SJSA1 (cell line): Measurements from ENCODE around the gene IFT81. TPM values are rescaled to one million over a fixed set of nuclear protein-coding genes. Genes with fewer than 3 reads are reported as not detected.
A peak's percentile ranks its signal among the peaks of the same experiment; 100 is the strongest.
"Not testable (repeated sequence)": the region's sequence is repeated elsewhere in the genome, so short reads cannot be mapped to it uniquely, and the experiment has no call there.

ENCODE experiments used
- DNase-seq, 2 experiments: peaks; one replicate each; pipeline ENCODE4 v3.0.0-alpha.2; 2015 to 2020; ENCODE audit warnings: low spot score in 2 of 2, low read depth in 1 of 2
- H3K27ac ChIP-seq: fragments of 250-450 bp; sonication (Bioruptor Pico); 2 replicates; pipeline ENCODE4 v1.5.1; 2020; ENCODE audit warnings: mild to moderate bottlenecking, moderate library complexity
- H3K27me3 ChIP-seq: fragments of 250-450 bp; sonication (Bioruptor Pico); replicated peaks from 2 replicates; pipeline ENCODE4 v1.5.1; 2020; ENCODE audit warnings: mild to moderate bottlenecking, moderate library complexity
- H3K36me3 ChIP-seq: fragments of 250-450 bp; sonication (Bioruptor Pico); 2 replicates; pipeline ENCODE4 v1.5.1; 2020; ENCODE audit warnings: mild to moderate bottlenecking
- H3K4me1 ChIP-seq: fragments of 250-450 bp; sonication (Bioruptor Pico); replicated peaks from 2 replicates; pipeline ENCODE4 v1.6.1; 2021; ENCODE audit warnings: mild to moderate bottlenecking
- H3K4me3 ChIP-seq: fragments of 250-450 bp; sonication (Bioruptor Pico); 2 replicates; pipeline ENCODE4 v1.5.1; 2020; ENCODE audit warnings: mild to moderate bottlenecking
- H3K9me3 ChIP-seq: fragments of 250-450 bp; sonication (Bioruptor Pico); replicated peaks from 2 replicates; pipeline ENCODE4 v1.5.1; 2020; ENCODE audit warnings: mild to moderate bottlenecking
- total RNA-seq: library from RNA; depleted of rRNA; stranded (reverse); fragments of >200 nt; shearing (Covaris generic); gene quantifications from 2 replicates; pipeline ENCODE4 v1.2.3, GENCODE V29; 2014; rRNA removed

IFT81 gene, protein sequence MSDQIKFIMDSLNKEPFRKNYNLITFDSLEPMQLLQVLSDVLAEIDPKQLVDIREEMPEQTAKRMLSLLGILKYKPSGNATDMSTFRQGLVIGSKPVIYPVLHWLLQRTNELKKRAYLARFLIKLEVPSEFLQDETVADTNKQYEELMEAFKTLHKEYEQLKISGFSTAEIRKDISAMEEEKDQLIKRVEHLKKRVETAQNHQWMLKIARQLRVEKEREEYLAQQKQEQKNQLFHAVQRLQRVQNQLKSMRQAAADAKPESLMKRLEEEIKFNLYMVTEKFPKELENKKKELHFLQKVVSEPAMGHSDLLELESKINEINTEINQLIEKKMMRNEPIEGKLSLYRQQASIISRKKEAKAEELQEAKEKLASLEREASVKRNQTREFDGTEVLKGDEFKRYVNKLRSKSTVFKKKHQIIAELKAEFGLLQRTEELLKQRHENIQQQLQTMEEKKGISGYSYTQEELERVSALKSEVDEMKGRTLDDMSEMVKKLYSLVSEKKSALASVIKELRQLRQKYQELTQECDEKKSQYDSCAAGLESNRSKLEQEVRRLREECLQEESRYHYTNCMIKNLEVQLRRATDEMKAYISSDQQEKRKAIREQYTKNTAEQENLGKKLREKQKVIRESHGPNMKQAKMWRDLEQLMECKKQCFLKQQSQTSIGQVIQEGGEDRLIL
- 9.8 and 10.6 TPM in 2 replicates for total RNA-seq

DNA sequence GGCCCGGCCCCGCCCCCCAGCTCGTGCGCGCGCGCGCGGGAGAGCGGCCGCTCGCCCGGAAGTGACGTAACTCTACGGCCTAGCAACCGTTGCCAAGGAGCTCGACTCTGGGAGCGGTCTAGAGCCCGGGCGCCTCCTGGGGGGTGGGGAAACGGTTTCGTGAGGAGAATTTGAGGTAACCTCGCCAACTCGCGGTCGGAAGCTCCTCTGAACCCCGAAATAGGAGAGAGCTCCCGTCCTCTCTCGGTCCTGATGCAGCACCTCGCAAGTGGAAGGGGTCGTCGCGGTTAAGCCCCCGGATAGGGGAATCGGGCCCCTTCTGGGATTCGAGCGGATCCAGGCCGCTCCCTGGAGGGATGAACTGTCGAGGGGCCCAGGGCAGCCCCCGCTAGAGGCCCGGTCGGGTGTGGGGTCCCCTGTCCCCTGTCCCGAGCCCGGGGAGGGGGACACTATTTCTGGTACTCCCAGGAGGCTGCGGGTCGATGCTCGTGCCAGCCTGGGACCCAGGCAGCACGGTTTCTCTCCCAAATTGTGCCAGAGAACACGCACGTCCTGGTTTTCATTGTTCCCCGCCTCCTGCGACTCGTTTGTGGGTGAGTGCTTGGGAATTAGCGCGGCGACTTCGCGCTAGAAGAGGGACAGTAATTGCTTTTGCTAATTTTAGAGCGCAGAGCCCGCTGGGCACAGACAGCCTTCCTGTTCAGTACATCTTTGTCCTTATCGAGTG, at the start of gene IFT81:
IFT81 (plus strand) TSS at position 89 of the 727 bp plus-strand sequence. CDS start 3,024 bp downstream, outside the sequence.
- H3K27ac ChIP-seq = peak within 1 kb of the TSS; percentile 90
- H3K4me1 ChIP-seq = peaks cover 7% of the 10 kb centered on the region
- peak within 1 kb of the TSS; percentile 78 for H3K4me3 ChIP-seq
- DNase-seq = peak; percentile 88 to 95
- peaks cover 10% of the 10 kb centered on the region; the same call in 1 of the 2 replicates for H3K36me3 ChIP-seq
- H3K9me3 ChIP-seq = no peaks in the 10 kb centered on the region
- 0 out of 2 replicates have a peak, but pooled peaks cover 2% of the 10 kb centered on the region for H3K27me3 ChIP-seq

DNA sequence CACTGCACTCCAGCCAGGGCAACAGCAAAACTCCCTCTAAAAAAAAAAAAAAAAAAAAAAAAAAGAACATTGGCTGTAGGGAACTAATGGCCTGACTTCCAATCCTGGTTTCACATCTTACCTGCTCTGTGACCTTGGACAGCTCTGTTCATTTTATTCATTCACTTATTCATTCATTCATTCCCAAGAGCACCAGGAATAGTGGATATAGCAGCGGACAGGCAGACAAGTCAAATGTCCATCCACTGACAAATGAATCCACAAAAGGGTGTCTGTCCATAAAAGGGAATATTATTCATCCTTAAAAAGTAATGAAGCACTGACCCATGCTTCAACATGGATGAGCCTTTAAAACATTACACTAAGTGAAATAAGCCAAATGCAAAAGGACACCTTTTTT, 48.3 kb upstream of the IFT81 start:
- Histone ChIP-seq H3K36me3 (no peaks in the 10 kb centered on the region), H3K4me3 (no peak overlapping the region), H3K27ac (no peak overlapping the region), H3K4me1 (peaks cover 14% of the 10 kb centered on the region), H3K9me3 (no peaks in the 10 kb centered on the region), H3K27me3 (no peaks in the 10 kb centered on the region)
- DNase-seq = no peak

DNA sequence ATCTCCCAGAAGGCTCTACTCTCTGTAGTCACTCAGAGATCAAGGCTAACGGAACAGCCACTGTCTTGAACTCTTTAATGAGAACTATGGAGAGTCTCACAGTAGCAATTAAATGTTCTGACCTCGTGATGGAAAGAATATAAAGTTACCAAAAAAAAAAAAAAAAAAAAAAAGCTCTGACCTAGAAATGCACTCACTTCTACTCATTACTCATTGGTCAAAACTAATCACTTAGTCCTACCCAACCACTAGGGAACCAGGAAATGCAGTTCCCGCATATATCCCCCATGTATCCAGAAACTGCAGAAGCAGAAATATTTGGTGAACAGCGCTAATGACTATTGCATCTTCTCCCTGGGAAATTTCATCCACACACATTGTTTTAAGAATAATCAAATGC, 46.4 kb upstream of the IFT81 start:
- Histone ChIP-seq H3K27ac (no peak overlapping the region), H3K4me3 (no peak overlapping the region), H3K9me3 (no peaks in the 10 kb centered on the region), H3K4me1 (peaks cover 14% of the 10 kb centered on the region), H3K27me3 (no peaks in the 10 kb centered on the region), H3K36me3 (no peaks in the 10 kb centered on the region)
- DNase-seq = no peak

DNA sequence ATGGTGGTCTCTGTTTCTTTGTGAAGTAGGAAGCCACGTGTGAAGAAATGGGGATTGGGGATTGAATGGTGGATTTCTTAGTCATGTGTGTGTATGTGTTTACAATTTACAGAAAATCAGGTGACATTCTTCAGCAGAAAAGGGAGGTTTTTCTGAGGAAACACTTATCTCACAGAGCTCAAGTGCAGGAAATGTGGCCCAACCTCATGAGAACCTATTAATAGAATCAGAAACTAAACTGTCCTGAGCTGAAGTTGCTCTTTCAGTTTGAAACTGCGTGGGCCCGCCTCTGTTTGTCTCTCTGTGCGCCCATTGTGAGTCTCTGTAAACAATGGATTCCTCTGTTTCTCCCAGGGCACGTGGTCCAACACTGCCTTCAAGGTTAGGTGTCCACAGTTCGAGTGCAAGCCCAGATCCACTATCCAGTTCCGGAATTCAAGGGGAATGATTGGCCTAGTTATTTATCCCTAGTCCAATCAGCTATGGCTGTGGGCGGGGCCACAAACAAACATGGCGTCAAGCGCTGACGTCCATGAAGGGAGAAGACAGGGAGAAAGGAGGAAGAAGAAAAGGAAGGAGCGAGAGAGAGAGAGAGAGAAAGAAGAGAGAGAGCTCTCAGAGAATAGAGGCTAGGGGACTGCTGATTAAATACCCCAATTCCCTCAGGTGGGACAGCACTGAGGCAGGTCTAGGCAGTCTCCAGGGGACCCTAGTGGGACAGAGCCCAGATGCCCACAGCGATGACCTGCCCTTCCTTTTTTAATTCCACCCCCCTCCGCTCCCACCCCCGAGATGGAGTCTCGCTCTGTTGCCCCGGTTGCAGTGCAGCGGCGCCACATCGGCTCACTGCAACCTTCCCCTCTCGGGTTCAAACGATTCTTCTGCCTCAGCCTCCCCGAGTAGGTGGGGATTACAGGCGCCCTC, 44.4 kb upstream of the IFT81 start:
- DNase-seq = peak; percentile 40 to 54
- Histone ChIP-seq H3K4me1 (peaks cover 10% of the 10 kb centered on the region), H3K9me3 (no peaks in the 10 kb centered on the region), H3K27me3 (no peaks in the 10 kb centered on the region), H3K36me3 (no peaks in the 10 kb centered on the region), H3K27ac (peak overlapping the region; percentile 17), H3K4me3 (no peak overlapping the region)

DNA sequence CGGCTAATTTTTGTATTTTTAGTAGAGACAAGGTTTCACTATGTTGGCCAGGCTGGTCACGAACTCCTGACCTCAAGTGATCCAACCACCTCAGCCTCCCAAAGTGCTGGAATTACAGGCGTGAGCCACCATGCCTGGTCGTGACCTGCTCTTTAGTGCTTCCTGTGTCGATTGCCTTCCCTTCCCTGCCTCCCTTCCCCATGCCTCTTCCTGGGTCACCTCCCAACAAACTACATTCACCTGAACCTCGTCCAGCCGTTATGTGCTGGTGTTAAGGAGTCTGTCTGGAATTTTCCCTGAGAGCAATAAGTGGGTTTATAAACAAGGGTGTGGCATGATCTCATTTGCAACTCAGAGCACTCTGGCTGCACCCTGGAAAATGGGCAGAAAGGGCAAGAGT, 43.7 kb upstream of the IFT81 start:
- no peaks in the 10 kb centered on the region for H3K27me3 ChIP-seq
- H3K36me3 ChIP-seq = no peaks in the 10 kb centered on the region
- no peak overlapping the region for H3K4me3 ChIP-seq
- H3K27ac ChIP-seq = no peak overlapping the region
- DNase-seq = no peak
- no peaks in the 10 kb centered on the region for H3K9me3 ChIP-seq
- H3K4me1 ChIP-seq = peaks cover 10% of the 10 kb centered on the region

DNA sequence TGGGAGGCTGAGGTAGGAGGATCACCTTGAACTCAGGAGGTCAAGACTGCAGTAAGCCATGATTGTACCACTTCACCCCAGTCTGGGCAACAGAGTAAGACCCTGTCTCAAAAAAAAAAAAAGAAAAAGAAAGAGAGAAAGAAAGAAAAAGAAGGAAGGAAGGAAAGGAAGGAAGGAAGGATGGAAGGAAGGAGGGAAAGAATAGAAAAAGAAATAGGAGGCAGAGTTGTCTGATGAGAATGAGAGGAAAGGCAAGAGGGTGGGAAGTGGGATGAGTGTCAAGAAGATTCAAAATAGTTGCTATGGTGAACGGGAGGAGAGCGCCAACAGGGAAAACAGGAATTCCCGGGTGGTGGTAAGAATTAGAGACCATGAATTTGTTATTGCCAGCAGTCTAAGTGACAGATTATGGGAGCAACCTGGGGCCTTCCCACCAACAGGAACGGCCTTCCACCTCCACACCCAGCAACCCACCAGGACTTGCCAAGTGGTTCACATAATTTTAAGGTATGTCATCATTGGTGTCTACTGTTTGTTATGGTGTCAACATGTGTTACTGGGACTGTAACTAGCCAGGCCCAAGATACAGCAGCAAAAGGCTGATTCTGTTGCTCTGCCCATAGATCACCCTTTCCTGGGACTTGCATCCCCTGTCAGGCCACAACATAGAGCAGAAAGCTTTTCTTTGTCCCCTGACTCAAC, 39.7 kb upstream of the IFT81 start:
- Histone ChIP-seq H3K4me3 (no peak overlapping the region), H3K27ac (no peak overlapping the region), H3K4me1 (peaks cover 6% of the 10 kb centered on the region), H3K9me3 (no peaks in the 10 kb centered on the region), H3K27me3 (no peaks in the 10 kb centered on the region), H3K36me3 (no peaks in the 10 kb centered on the region)
- DNase-seq = no peak

DNA sequence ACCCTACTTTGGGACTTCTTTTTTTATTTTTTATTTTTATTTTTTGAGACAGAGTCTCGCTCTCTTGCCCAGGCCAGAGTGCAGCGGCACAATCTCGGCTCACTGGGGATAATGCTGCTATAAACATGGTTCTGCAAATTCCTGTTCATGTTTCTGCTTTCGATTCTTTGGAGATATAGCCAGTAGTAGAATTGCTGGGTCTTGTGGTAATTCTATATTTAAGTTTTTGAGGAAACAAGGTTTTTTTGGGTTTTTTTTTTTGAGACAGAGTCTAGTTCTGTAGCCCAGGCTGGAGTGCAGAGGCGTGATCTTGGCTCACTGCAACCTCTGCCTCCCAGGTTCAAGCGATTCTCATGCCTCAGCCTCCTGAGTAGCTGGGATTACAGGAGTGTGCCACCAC, 35.9 kb upstream of the IFT81 start:
- not testable (repeated sequence) for H3K27ac ChIP-seq, H3K27me3 ChIP-seq, H3K4me3 ChIP-seq, H3K9me3 ChIP-seq, H3K4me1 ChIP-seq, H3K36me3 ChIP-seq, DNase-seq

DNA sequence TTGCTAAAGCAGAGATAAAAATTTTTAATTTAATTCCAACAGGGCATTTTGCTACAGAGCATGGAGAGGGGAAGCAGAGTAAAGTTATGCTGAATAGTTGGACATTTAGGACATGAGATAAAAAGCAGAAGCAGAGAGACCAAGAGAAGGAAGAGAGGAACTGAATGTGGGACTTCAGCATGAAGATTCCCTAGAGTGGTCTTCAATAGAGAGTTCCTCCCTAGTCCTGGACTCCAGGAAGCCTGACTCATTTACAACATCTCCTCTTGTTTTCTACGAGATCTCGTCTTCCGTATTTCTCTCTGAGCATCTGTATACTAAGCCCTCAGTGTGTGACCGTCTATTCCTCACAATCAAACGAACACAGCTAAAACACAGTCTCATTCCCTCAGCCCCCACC, 35.2 kb upstream of the IFT81 start:
- H3K27me3 ChIP-seq = no peaks in the 10 kb centered on the region
- no peak overlapping the region for H3K27ac ChIP-seq
- H3K4me1 ChIP-seq = no peaks in the 10 kb centered on the region
- no peak for DNase-seq
- H3K36me3 ChIP-seq = no peaks in the 10 kb centered on the region
- no peaks in the 10 kb centered on the region for H3K9me3 ChIP-seq
- H3K4me3 ChIP-seq = no peak overlapping the region

DNA sequence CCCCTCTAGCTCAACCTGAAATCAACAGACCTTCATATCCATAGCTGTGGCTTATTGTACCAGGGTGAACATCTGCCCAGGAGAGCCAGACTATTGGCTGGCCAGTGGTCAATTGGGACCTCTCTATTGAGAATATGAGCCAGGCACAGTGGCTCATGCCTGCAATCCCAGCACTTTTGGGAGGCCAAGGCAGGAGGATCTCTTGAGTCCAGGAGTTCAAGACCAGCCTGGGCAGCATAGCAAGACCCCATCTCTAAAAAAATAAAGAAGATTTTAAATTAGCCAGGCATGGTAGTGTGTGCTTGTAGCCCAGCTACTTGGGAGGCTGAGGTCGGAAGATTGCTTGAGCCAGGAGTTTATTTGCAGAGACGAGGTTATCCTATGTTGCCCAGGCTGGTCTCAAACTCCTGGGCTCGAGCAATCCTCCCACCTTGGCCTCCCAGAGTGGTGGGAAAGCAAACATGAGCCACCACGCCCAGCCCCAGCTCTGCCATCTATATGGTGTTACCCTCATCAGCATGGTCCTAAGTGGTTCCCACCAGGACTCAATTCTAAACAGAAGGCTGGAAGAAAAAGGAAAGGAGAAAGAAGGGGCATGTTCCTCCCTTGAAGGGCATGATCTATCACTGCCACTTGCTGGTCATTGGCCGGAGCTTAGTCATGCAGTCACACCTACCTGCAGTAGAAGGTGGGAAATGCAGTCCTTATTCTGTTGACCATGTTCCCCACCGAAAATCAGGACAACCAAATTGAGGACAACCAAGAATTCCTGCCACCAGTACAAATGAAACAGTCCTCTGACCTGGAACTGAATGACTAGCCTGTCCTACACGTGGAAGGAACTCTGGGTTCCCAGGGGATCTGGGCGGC, 33.7 kb upstream of the IFT81 start:
- H3K27ac ChIP-seq = no peak overlapping the region
- no peak overlapping the region for H3K4me3 ChIP-seq
- DNase-seq = no peak
- no peaks in the 10 kb centered on the region for H3K36me3 ChIP-seq
- H3K27me3 ChIP-seq = no peaks in the 10 kb centered on the region
- no peaks in the 10 kb centered on the region for H3K9me3 ChIP-seq
- no peaks in the 10 kb centered on the region for H3K4me1 ChIP-seq

DNA sequence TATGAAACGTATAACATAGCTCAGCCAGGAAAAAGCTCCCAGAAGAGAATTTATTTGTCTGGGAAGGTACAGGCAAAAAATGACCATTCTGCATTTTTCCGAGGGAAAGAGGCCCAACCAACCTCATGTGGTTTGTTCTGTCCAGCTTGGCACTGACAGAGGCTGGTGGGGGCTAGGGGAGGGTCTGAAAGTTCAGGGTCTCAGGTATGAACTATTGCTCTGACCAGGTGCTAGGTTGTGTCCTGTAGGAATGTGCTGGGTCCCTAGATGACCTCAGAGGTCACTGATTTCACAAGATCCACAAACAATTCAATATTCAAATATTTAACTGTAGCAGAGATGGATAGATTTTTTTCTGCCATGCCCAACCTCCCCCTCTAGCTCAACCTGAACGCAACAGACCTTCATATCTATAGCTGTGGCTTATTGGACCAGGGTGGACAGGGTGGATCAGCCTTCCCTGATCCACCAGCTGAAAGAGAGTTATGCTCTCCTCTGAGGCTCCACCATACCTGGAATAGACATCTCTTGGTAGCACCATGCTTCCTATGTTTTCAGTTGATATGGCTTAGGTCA, 32.9 kb upstream of the IFT81 start:
- H3K4me1 ChIP-seq = no peaks in the 10 kb centered on the region
- no peaks in the 10 kb centered on the region for H3K27me3 ChIP-seq
- no peak for DNase-seq
- no peaks in the 10 kb centered on the region for H3K36me3 ChIP-seq
- no peaks in the 10 kb centered on the region for H3K9me3 ChIP-seq
- H3K27ac ChIP-seq = no peak overlapping the region
- no peak overlapping the region for H3K4me3 ChIP-seq

DNA sequence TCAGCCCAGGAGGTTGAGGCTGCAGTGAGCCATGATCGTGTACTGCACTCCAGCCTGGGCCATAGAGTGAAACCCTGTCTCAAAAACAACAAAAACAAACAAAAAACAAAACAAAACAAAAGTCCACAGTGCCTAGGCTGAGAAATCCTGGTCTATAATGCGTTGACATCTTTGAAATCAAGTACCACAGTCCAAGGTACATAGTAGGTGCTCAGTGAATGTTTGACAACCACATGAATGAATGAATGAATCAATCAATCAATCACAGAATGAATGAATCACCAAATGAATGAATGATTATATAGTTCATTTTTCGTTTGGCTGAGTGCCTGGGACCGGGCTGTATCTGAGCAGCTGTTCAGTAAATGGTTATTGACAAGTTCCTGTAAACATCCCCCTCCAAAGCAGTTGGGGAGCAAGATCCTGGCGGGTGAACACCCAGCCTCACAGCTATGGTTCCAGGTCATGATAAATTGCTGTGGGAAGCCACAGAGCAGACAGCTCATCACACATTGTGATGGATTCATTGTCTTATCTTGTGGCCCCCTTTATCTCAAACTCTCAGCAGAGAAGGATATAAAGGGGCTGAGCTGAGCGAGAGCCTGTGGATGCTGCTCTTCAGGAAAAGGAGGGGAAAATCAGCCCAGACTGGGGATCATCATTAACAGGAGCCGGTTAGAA, 30.4 kb upstream of the IFT81 start:
- H3K4me3 ChIP-seq = no peak overlapping the region
- no peaks in the 10 kb centered on the region for H3K4me1 ChIP-seq
- H3K9me3 ChIP-seq = no peaks in the 10 kb centered on the region
- H3K27me3 ChIP-seq = no peaks in the 10 kb centered on the region
- no peak for DNase-seq
- no peaks in the 10 kb centered on the region for H3K36me3 ChIP-seq
- no peak overlapping the region for H3K27ac ChIP-seq
